Chondrocyte (in vitro differentiated cells): ENCODE data around the gene COBL. TPM values are rescaled to one million over a fixed set of nuclear protein-coding genes. Genes with fewer than 3 reads are reported as not detected.

Experiments
- DNase-seq: peaks from one replicate; pipeline ENCODE4 v3.0.0; 2021; ENCODE audit warnings: mixed read lengths, low spot score
- H3K27ac Mint-ChIP-seq: one replicate; pipeline ENCODE4 v1.8.0; 2021; ENCODE audit warnings: mild to moderate bottlenecking, moderate library complexity, mixed read lengths; ENCODE audit not compliant: unreplicated experiment
- H3K27me3 Mint-ChIP-seq: 2 replicates; pipeline ENCODE4 v1.8.0; 2021; ENCODE audit warnings: low read depth, mixed read lengths
- H3K36me3 Mint-ChIP-seq: 2 replicates; pipeline ENCODE4 v1.8.0; 2021; ENCODE audit warnings: low read depth, mixed read lengths
- H3K4me1 Mint-ChIP-seq: 2 replicates; pipeline ENCODE4 v1.8.0; 2021; ENCODE audit warnings: low read depth, mild to moderate bottlenecking, mixed read lengths
- H3K4me3 Mint-ChIP-seq: one replicate; pipeline ENCODE4 v1.8.0; 2021; ENCODE audit warnings: mild to moderate bottlenecking, moderate library complexity, mixed read lengths; ENCODE audit not compliant: unreplicated experiment
- H3K9me3 Mint-ChIP-seq: 2 replicates; pipeline ENCODE4 v1.8.0; 2021; ENCODE audit warnings: low read depth, mixed read lengths
- CTCF ChIP-seq: fragments of 200-600 bp; sonication (generic); IDR thresholded peaks from 2 replicates; pipeline ENCODE4 v1.5.0; 2021; ENCODE audit warnings: antibody characterized with exemption, mild to moderate bottlenecking, moderate library complexity
- total RNA-seq: library from RNA; stranded (reverse); gene quantifications from 3 replicates; pipeline ENCODE4 v1.2.1, GENCODE V29; 2021

Gene COBL
- total RNA-seq, 1 donor from 2014 or later: 0.17 TPM

GRCh38 chr7:51276967-51277366, 39.6 kb downstream of the COBL start:
- Mint-ChIP-seq H3K27ac (no peak overlapping the region), H3K4me1 (no peaks in the 10 kb centered on the region)

GRCh38 chr7:51276091-51276605, 40.5 kb downstream of the COBL start:
- peaks cover 43% of the 10 kb centered on the region for H3K27me3 Mint-ChIP-seq
- TF ChIP-seq CTCF: no peak
- no peaks in the 10 kb centered on the region for H3K36me3 Mint-ChIP-seq
- H3K27ac Mint-ChIP-seq: no peak overlapping the region
- no peak overlapping the region for H3K4me3 Mint-ChIP-seq
- H3K9me3 Mint-ChIP-seq: no peaks in the 10 kb centered on the region
- no peaks in the 10 kb centered on the region for H3K4me1 Mint-ChIP-seq
- no peak for DNase-seq

More at GRCh38 chr7:51276967-51277366, 39.6 kb downstream of the COBL start:
- Mint-ChIP-seq H3K4me3 (no peak overlapping the region), H3K27me3 (peaks cover 43% of the 10 kb centered on the region), H3K9me3 (no peaks in the 10 kb centered on the region), H3K36me3 (no peaks in the 10 kb centered on the region)
- DNase-seq: no peak
- TF ChIP-seq CTCF: no peak

GRCh38 chr7:51275532-51275931, 41.1 kb downstream of the COBL start:
- Mint-ChIP-seq H3K27me3 (peaks cover 42% of the 10 kb centered on the region), H3K4me1 (no peaks in the 10 kb centered on the region), H3K4me3 (no peak overlapping the region), H3K9me3 (no peaks in the 10 kb centered on the region), H3K36me3 (no peaks in the 10 kb centered on the region), H3K27ac (no peak overlapping the region)
- no peak for TF ChIP-seq CTCF
- DNase-seq: no peak

- no peak overlapping the region for H3K4me3 Mint-ChIP-seq
- H3K27me3 Mint-ChIP-seq: peaks cover 39% of the 10 kb centered on the region
- no peaks in the 10 kb centered on the region for H3K4me1 Mint-ChIP-seq
- H3K27ac Mint-ChIP-seq: no peak overlapping the region
- H3K9me3 Mint-ChIP-seq: no peaks in the 10 kb centered on the region
- no peak for DNase-seq
- no peaks in the 10 kb centered on the region for H3K36me3 Mint-ChIP-seq
- TF ChIP-seq CTCF: no peak
These were observed 41.7 kb downstream of the COBL start for GRCh38 chr7:51274955-51275354.

GRCh38 chr7:51274001-51274400, 42.6 kb downstream of the COBL start:
- no peak overlapping the region for H3K4me3 Mint-ChIP-seq
- no peaks in the 10 kb centered on the region for H3K9me3 Mint-ChIP-seq
- no peaks in the 10 kb centered on the region for H3K4me1 Mint-ChIP-seq
- peaks cover 39% of the 10 kb centered on the region for H3K27me3 Mint-ChIP-seq
- no peaks in the 10 kb centered on the region for H3K36me3 Mint-ChIP-seq
- DNase-seq: no peak
- no peak for TF ChIP-seq CTCF
- H3K27ac Mint-ChIP-seq: no peak overlapping the region
